ENCODE measurements around the gene NEMP1.
"Not testable (repeated sequence)": the region's sequence is repeated elsewhere in the genome, so short reads cannot be mapped to it uniquely, and the experiment has no call there.

NEMP1 gene

DNA sequence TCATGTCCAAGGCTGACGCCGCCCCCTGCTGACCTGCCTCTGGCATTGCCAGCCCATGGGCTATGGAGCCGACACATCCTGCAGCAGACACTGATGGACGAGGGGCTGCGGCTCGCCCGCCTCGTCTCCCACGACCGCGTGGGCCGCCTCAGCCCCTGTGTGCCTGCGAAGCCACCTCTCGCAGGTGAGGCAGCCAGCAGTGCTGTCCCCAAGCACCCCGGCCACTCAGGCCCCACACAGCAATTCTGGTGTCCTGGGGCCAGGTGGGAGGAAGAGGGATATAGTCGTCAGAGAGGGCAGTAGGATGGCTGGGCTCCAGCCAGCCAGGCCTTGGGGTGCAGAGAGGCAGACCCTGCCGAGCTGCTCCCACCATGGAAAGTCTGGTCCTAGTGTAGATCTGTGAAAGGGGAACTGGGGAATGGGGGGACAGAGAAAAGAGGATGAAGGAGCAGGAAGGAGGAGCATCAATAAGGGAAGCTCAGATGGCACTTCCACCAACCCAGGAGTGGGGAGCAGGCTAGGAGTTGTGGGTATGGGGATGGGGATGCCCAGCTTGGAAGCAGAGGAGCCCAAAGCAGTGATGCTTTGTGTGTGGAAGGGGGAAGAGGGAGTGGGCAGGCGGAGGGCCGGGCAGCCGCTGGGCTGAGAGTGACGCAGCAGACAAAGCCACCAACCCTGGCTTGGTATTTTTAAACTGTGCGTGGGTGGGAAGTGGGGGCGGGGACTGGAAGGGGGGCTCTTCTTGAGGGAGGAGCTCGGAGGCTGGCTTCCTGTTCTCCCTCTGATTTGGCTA is 15.0 kb upstream of the NEMP1 start:
- Histone ChIP-seq H3K27ac (peak overlapping the region in 19 of 21 experiments; percentile 62 to 100 (median 79)), H3K4me3 (no peak overlapping the region)

DNA sequence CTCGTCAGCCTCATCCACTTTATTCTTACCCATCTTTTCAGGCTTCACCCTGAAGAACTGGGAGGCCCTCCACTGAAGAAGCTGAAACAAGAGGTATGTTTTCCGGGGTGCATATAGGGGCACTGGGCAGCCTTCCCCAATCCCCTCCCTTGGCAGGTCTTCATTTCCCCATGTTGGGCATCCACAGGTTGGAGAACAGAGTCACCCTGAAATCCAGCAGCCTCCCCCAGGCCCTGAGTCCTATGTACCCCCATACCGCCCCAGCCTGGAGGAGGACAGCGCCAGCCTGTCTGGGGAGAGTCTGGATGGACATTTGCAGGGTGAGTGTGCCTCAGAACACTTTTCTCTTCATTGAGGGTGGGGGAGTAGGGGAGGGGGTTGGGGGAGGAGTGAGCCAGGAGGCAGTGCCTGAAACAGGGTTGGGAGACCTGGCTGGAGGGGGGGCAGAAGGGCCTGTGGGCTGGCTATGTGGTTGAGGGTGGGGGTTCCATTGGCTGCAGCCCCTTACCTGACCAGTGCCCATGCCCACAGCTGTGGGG is 14.4 kb upstream of the NEMP1 start:
- Histone ChIP-seq H3K4me3 (no peak overlapping the region), H3K27ac (peak overlapping the region in 18 of 21 experiments; percentile 62 to 100 (median 80))

DNA sequence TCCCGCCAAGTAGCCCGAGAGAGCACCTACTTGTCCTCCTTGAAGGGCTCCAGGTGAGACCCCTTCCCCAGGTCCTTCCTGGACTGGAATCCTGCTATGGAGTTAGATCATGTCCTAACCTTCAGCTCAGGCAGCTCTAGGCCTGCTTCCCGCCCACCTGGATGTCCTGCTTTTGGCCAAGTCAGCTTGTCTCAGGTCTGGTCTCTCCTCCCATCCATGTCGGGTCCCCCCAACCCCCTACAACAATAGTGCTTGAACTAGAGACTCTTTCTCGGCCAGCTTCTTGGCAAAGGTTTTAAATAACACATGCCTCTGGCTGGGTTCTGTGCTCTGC is 13.9 kb upstream of the NEMP1 start:
- no peak overlapping the region for H3K4me3 ChIP-seq

DNA sequence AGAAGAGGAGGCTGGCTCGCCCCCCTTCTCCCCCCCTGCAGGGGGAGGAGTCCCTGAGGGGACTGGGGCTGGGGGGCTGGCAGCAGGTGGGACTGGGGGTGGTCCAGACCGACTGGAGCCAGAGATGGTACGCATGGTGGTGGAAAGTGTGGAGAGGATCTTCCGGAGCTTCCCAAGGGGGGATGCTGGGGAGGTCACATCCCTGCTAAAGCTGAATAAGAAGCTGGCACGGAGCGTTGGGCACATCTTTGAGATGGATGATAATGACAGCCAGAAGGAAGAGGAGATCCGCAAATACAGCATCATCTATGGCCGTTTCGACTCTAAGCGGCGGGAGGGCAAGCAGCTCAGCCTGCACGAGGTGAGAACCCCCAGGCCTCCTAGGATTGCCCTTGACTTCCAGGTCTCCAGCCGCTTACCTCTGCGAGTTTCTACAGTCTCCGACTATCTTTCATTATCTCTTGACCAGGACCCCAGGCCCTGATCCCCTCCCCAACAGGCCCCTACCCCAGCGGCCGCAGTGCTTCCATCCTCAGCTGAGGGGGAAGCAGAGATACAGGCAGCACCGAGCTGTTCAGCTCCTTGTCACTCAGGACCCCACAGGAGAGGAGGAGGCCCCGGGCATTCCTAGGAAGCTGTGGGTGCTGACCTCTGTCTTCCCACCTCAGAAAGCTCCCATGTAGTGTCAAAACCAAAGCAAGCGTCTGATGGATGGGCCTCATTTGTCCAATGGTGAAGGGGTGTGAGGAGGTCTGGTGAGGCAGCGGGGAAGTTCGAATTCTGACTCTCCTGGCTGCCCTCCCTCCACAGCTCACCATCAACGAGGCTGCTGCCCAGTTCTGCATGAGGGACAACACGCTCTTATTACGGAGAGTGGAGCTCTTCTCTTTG is 13.3 kb upstream of the NEMP1 start:
- Histone ChIP-seq H3K27ac (peak overlapping the region in 13 of 21 experiments; percentile 29 to 100 (median 98)), H3K4me3 (peak overlapping the region in 1 of 7 experiments; percentile 84)

More for the DNA sequence above, 13.9 kb upstream of the NEMP1 start:
- peak overlapping the region in 15 of 21 experiments; percentile 29 to 100 (median 80) for H3K27ac ChIP-seq

DNA sequence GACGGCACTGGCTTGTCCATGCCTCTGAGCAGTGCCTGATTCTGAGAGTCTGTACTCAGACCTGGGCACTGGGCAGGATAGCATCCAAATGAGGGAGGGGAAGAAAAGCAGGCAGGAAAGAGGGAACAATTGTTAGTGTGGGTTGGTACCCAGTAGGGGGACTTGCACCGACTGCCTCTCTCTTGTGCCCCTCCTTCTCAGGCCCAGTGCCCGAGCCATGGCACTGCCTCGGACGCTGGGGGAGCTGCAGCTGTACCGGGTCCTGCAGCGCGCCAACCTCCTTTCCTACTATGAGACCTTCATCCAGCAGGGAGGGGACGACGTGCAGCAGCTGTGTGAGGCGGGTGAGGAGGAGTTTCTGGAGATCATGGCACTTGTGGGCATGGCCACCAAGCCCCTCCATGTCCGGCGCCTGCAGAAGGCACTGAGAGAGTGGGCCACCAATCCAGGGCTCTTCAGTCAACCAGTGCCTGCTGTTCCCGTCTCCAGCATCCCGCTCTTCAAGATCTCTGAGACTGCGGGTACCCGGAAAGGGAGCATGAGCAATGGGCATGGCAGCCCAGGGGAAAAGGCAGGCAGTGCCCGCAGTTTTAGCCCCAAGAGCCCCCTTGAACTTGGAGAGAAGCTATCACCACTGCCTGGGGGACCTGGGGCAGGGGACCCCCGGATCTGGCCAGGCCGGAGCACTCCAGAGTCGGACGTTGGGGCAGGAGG is 12.5 kb upstream of the NEMP1 start:
- Histone ChIP-seq H3K4me3 (peak overlapping the region; percentile 60 to 88 (median 81)), H3K27ac (peak overlapping the region in 17 of 21 experiments; percentile 92 to 100 (median 99))

DNA sequence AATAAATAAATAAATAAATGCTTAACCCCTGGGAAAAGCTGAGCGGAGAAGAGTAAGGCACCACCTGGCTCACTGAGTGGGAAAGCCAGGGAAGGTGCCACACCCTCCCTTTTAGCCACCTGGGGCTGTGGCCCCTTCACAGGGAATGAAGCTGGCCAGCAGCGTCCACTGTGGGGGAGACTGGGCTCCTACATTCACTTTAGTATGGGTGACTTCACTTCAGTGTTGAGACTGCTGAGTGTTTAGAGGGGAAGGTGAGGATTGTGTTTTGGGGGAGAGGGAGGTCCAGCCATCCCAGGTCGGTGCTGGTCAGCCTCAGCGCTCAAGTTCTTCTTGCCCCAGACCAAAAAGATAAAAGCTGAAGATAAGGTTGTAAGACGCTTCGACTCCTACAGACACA is 11.9 kb upstream of the NEMP1 start:
- Histone ChIP-seq H3K4me3 (peak overlapping the region; percentile 60 to 88 (median 81)), H3K27ac (peak overlapping the region in 20 of 21 experiments; percentile 92 to 100 (median 99))

DNA sequence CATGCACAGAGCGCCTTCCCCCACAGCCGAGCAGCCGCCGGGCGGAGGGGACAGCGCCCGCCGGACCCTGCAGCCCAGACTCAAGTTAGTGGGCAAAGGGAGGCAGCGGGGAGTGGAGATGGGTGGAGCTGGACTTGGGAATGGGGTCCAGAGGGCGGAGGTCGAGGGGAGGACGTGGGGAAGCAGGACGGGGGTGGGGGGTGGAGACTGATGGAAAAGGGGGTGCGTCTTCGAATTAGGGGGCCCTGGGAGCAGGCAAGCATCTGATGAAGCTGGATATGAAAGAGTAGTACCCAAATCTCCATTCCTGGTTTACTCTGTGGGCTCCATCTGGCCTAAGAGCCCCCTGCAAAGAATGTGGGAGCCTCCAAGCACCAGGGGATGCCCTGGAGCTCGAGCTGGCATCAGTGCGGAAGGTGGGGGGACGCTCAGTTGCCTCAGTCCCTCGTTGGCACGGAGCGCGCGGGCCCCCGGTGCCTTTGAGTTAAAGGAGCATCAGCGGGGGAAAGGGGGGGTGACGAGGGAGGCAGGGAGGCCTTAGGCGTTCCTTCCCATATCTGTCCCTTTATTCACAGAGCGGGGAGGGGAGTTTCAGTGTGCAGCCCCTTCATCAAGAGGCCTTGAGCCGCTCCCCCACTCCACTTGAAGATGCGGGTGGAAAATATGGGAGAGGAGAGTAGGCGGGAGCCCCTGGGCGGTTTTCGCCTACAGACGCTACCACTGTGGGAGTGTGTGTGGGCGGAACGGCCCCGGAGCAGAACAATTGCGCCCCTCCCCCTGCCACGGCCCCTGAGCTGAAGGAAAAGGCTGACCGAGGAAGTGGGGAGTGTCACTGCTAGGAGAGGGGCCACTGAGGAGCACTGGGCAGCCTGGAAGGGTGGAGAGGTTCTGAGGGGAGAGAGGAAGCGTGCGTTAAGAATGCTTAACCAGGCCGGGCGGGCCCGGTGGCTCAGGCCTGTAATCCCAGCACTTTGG is 11.0 kb upstream of the NEMP1 start:
- peak overlapping the region; percentile 35 to 100 (median 99) for H3K27ac ChIP-seq
- peak overlapping the region; percentile 60 to 88 (median 81) for H3K4me3 ChIP-seq

DNA sequence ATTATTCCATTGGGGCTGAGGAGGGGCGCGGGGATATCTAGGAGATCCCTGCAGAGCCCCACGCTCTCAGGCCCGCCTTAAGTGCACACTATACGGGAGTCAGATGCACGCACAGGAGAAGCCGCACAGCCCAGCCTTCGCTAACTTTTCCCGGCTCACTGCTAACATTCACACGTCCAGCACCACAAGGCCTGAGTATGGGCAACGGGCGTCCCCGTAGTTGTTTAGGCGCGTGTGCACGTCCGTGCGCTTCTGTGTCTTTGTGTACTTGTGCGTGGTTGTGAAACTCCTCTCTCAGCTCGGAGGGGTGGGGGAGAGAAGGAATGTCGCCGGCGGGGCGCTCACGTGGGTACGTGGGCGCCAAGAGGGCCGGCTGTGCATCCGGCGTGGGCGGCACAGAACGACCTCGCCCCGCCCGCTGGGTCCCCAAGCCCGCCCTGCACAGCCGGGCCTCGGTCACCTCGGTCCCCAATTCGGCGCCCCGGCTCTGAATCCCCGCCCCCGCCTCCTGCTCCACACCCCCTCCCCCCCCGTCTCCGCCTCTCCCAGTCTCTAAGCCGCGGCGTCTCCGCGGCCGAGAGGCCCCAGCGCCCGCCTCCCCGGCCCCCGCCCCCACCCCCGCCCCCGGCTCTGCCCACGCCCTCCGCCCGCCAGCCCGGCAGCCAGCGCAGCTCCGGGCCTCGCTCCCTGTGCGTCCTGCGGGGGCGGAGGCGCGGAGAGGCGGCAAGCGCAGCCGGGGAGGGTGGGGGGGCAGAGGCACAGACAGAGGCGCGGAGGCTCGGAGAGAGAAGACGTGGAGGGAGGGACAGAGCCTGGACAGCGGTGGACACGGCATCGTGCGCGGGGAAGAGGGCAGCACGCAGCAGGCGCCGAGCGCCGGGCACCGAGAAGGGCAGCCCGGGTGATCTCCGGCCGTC is 10.0 kb upstream of the NEMP1 start, which contains the start of gene NAB2:
Gene NAB2 (plus strand): TSS at position 761 of the 917 bp plus-strand sequence. CDS start 158 bp downstream, outside the sequence.
- Histone ChIP-seq H3K27ac (peak within 1 kb of the TSS; percentile 86 to 100 (median 99)), H3K4me3 (peak within 1 kb of the TSS; percentile 60 to 88 (median 81))

DNA sequence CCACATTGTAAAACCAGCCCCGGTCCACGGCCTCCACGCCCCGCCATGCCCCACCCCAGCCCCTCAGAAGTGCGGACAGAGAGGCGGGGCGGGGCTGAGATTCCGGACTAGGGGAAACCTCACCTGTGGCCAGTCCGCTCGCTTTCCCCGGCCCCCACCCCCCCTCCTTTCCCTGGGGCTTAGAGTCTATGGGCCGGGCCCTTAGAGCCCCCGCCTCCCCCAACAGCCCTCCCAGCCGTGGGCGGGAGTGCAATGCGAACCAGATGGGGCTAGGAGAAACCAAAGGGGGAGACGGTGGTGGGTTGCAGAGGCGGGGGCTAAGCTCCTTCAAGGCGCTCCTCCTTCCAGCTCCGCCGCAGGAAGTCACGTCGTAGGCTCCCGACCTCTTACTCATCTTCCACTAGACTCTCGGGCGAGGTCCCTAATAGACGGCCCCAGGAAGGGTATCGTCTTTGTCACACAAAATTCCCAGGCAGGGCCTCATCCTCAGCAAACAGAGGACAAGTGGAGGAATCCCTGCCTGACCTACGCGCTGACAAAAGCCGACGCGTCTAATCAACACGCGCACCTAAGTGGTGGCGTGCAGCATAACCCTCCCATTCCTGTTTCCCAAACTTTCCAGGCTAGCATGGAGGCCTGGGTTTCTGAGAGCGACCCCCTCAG is 9.2 kb upstream of the NEMP1 start:
- H3K4me3 ChIP-seq: peak overlapping the region; percentile 60 to 88 (median 81)
- H3K27ac ChIP-seq: peak overlapping the region; percentile 86 to 100 (median 99)

DNA sequence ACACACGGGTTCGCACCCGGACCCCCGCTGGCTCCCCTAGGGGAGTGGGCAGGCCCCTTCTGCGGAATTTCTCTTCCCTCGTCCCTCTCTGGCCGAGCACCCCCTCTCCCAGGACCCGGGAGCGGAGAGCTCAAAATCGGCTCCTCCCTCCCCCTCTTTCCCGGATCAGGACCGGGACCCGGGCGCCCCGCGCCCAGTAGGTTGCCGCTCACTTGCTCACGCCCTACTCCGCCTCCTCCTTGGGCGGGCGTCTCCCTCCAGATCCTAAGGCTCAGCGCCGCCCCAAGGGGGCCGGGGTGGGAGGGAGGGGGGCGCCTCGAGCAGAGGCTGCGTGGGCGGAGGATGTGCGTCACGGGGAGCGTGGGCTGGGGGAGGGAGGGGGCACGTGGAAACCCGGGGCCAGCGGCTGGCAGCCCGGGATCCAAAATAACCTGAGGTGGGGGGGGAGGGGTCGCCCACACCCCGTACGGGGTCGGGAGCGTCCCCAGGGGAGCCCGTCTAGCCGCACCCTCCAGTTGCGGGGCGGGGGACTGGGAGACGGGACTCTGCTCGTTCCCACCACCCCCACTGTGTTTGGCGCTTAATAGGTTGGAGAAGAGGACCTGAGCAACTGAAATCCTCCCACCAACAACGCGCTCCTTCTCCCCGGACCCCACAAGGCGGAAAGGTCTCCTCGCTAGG is 8.6 kb upstream of the NEMP1 start:
- H3K27ac ChIP-seq: peak overlapping the region; percentile 86 to 100 (median 99)
- peak overlapping the region; percentile 60 to 88 (median 81) for H3K4me3 ChIP-seq

DNA sequence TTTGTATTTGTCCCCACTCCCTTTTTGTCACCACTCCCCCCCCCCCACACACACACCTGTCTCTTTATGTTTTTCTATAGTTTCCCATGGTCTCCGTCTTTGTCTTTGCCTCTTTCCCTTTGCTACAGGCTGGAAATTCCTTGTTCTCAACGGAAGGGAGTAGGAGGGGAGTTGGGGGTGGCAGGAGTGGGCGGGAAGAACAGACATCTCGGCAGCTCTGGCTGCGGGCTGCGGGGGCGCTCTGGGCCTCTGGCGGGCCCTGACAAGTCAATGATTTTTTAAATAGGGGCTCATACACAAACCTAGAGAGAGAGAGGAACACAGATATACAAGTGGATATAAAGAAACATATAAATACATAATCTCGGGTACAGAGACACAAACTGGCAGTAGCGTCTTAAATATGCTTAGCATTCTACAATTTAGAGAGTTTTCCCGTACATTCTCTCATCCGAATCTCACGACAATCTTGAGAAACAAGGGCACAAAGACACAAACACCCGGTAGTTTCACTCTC is 8.0 kb upstream of the NEMP1 start:
- Histone ChIP-seq H3K4me3 (peak overlapping the region; percentile 60 to 88 (median 81)), H3K27ac (peak overlapping the region; percentile 81 to 100 (median 99))

DNA sequence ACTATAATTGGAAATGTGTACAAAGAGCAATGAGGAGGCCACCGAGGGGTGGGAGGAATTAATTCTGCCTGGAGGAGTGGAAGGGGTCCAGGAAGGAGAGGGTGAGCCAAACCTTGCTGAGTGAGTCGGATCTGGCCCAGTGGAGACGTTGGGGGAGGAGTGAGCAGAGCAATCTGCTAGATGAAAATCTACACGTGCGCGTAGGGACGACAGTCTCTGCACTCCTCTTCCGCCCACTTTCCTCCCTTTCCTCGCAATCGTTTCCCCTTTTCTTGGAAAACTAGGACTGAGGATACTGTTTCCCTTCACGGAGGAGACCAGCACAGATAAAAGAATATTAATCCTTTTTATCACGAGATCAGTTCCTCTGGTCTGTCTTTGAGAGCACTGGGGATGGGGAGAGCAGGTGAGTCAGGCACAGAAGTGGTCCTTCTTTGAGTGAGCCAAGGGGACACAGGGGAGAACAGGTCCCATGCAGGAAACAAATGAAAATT is 7.5 kb upstream of the NEMP1 start:
- peak overlapping the region in 20 of 21 experiments; percentile 94 to 100 (median 99) for H3K27ac ChIP-seq
- H3K4me3 ChIP-seq: peak overlapping the region; percentile 60 to 88 (median 81)

DNA sequence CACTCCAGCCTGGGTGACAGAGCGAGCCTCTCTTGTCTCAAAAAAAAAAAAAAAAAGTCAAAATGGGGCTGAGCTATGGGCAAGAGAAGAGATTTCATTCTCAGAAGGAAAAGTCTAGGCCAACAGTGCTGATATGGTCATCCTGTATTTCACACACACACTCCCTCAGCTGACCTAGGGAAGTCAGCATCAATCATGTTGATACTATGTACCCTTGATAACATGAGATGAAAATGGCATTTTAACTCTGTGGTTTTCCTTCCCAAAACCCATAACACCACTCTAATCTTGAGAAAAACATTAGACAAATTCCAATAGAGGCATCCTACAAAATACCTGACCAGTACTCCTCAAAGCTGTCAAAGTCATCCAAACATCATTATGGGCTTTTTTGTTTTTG is 2.3 kb upstream of the NEMP1 start:
- H3K4me3 ChIP-seq: no peak overlapping the region
- H3K27ac ChIP-seq: no peak overlapping the region

DNA sequence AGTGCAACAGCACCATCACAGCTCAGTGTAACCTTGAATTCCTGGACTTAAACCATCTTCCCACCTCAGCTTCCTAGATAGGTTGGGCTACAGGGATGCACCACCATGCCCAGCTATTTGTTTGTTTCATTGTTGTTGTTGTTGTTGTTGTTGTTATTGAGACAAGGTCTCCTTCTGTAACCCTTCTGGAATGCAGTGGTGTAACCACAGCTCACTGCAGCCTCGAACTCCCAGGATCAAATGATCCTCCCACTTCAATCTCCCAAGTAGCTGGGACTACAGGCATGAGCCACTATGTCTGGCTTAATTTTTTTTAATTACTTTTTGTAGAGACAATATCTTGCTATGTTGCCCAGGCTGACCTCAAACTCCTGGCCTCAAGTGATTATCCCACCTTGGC is 1.2 kb upstream of the NEMP1 start:
- Histone ChIP-seq H3K27ac (peak overlapping the region in 17 of 21 experiments; percentile 52 to 85 (median 77)), H3K4me3 (no peak overlapping the region)

DNA sequence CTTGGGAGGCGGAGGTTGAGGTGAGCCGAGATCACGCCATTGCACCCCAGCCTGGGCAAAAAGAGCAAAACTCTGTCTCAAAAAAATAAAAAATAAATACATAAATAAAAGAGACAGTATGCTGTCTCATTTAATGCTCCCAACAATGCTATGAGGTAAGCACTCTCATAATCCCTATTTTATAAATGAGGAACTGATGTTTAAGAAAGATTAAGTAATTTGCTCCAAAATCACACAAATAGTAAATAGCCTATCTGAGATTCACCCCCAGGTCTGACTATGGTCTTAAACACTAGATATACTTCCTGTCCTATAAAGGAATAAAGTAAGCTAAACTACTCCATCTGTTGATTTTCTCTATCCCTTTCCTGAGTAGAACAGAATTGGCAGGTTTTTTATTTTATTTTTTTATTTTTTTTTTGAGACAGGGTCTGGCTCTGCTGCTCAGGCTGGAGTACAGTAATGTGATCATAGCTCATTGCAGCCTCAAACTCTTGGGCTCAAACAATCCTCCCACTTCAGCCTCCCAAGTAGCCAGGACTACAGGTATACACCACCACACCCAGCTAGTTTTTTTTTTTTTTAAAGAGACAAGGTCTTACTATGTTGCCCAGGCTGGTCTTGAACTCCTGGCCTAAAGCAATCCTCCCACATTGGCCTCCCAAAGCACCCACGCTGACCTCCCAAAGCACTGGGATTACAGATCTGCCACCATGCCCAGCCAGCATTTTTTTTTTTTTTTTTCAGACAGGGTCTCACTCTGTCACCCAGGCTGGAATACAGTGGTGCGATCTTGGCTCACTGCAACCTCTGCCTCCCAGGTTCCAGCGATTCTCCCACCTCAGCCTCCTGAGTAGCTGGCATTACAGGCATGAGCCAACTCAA is 4.8 kb downstream of the NEMP1 start:
- H3K4me3 ChIP-seq: not testable (repeated sequence)
- H3K27ac ChIP-seq: peak overlapping the region in 3 of 21 experiments; percentile 9 to 43 (median 21)

Measured in skin epidermis (tissue), 12 donors.